NCI-H82 treated with DMSO at 0.1 percent for 48 hours (cell line): ENCODE measurements around the gene IFT80.
A peak's percentile ranks its signal among the peaks of the same experiment; 100 is the strongest.
"Not testable (repeated sequence)": the region's sequence is repeated elsewhere in the genome, so short reads cannot be mapped to it uniquely, and the experiment has no call there.

Experiments used
- DNase-seq: peaks from one replicate; lab custom pipeline; 2025; ENCODE audit not compliant: unreplicated experiment; lab: John Stamatoyannopoulos, UW

The IFT80 gene

GRCh38 chr3:160369784-160370183, 29.2 kb downstream of the IFT80 start:
- no peak for DNase-seq

- DNase-seq = no peak
These were observed 30.2 kb downstream of the IFT80 start for GRCh38 chr3:160368804-160369203.

- DNase-seq = no peak
These were observed 33.0 kb downstream of the IFT80 start for GRCh38 chr3:160365869-160366522.

GRCh38 chr3:160362896-160363295, 36.1 kb downstream of the IFT80 start:
- DNase-seq = not testable (repeated sequence)

DNA sequence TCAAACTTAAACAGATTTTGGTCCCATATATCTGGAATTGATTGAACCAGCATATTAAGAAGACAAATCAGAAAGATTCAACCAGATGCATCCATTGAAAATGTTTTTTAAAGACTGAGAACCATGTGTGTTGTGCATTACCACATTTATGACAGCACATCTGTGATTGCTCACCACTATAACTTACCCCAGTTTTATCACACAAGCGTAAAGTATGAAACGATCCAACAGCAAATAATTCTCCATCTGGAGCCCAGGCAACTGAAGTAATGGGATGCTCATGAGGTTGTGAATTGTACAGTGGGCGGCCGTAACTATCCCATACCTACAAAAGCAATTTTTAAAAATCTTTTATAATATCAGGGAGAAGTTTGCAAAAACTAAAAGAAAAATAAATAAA, 43.2 kb downstream of the IFT80 start:
- no peak for DNase-seq

DNA sequence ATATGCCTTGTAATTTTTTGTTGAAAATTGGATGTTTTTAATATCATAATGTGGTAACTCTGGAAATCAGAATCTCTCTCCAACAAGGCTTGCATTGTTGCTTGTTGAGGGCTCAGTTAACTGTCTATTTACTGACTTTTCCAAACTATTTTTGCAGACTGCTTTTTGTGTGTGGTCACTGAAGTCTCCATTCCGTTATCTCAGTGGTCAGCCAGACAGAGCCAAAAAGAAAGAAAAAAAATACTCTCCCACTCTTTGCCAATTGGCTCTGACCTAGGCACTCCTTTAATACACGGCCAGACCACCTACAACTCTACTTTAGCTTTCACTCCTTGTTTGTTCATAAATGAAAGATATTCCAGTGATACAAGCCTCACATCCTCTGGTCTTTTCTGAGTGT, 52.5 kb downstream of the IFT80 start:
- DNase-seq = no peak

GRCh38 chr3:160343132-160343531, 55.9 kb downstream of the IFT80 start:
- DNase-seq = peak; percentile 21

DNA sequence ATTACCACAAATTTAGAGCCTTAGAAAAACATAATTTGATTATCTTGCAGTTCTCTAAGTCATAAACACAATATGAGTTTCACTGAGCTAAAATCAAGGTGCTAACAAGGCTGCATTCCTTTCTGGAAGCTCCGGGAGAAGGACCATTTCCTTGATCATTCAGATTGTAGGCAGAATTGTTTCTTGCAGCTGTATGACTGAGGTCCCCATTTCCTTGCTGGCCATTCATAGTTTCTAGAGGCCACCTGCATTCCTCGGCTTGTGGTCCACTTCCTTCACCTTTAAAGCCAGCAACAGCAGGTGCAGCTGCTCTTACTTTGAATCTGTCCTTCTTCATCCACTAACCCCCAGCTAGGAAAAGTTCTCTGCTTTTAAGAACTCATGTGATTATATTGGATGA, 58.7 kb downstream of the IFT80 start:
- no peak for DNase-seq

DNA sequence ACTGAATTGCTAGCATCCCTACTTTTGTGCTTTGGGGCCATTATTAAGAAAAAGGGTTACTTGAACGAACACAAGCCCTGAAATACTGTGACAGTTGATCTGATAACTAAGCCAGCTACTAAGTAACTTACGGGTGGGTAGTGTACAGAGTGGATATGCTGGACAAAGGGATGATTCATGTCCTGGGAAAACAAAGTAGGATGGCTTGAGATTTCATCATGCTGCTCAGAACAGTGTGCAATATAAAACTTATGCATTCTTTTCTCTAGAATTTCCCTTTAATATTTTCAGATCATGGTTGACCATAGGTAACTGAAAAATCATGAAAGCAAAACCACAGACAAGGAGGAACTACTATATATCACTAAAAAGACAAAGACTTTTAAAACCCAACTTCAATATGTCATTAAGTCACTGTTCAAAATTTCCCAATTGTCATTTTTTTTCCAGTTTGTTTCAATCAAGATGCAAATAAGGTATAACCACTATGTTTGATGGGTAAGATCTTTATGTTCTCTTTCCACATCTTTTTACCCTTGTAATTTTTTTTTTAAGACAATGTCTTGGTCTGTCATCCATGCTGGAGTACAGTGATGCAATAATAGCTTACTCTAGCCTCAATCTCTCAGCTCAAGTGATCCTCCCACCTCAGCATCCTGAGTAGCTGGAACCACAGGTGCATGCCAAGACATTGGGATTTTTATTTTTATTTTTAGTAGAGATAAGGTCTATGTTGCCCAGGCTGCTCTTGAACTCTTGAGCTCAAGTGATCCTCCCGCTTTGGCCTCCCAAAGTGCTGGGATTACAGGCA, 67.7 kb downstream of the IFT80 start:
- no peak for DNase-seq

DNA sequence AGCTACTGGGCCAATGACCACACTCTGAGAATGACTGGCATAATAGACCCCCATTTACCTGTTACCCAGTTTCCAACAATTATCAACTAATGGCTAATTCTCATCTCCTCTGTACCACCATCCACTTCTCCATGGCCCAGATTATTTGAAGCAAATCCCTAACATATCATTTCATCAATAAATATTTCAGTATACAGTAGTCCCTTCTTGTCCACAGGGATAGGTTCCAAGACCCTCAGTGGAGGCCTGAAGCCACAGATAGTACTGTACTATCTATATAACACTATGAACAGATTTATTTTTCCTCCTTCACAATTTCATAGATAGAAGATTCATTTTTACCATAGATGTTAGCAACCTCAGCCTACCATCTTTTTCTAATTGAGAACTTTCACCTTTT, 68.3 kb downstream of the IFT80 start:
- no peak for DNase-seq

- DNase-seq = no peak
These were observed 68.9 kb downstream of the IFT80 start for GRCh38 chr3:160330109-160330508.

DNA sequence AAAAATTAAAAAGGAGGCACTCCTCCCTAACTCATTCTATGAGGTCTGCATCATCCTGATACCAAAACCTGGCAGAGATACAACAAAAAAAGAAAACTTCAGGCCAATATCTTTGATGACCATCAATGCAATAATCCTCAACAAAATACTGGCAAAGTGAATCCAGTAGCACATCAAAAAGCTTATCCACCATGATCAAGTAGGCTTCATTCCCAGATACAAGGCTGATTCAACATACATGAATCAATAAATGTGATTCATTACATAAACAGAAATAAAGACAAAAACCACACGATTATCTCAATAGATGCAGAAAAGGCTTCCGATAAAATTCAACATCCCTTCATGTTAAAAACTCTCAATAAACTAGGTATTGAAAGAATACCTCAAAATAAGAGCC, 72.7 kb downstream of the IFT80 start:
- DNase-seq = not testable (repeated sequence)

GRCh38 chr3:160321821-160322220, 77.2 kb downstream of the IFT80 start:
- DNase-seq = not testable (repeated sequence)

GRCh38 chr3:160319322-160319721, 79.7 kb downstream of the IFT80 start:
- no peak for DNase-seq

DNA sequence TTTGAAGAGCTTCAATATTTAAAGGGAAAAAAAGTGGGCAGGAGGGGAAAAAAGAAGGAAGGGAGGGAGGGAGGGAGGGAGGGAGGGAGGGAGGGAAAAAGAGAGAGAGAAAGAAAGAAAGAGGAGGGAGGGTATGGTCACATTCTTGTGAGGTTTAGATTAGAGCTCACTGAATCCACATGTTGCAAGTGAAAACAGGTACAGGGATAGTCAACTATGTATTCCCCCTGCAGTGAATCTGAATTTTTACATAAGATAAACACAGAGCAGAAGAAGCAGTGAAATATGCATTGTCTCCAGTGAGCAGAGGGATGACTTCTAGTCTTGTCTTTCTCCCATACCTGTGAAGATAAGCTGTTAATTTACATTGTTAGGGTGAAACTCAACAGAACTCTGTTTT, 84.0 kb downstream of the IFT80 start:
- DNase-seq = no peak

DNA sequence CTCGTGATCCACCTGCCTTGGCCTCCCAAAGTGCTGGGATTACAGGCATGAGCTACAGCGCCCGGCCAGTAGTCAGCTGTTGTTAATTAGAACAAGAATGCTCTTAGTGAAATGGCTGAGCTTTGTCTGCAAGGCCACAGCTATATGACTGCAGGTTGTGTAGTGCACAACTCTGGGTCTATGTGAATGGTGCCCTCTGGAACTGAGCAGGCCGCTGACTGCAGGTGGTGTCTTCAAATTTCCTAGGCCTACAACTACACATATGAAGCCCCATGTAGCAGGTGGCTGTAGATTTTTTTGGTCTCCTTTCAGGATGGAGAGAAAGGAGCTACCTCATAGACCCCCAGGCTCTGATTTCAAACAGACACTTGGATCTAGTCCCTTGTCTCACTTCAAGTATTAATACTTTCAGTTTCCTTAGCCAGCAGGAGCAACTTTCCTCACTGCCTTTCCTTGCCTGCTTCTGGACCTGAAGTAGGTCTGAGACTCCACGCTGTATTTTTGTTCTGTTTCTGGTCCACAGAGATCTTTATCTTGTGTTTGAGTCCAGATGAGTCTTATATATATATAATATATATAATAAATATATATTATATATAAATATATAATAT, 86.9 kb downstream of the IFT80 start:
- DNase-seq = no peak

GRCh38 chr3:160302806-160303205, 96.2 kb downstream of the IFT80 start:
- no peak for DNase-seq

DNA sequence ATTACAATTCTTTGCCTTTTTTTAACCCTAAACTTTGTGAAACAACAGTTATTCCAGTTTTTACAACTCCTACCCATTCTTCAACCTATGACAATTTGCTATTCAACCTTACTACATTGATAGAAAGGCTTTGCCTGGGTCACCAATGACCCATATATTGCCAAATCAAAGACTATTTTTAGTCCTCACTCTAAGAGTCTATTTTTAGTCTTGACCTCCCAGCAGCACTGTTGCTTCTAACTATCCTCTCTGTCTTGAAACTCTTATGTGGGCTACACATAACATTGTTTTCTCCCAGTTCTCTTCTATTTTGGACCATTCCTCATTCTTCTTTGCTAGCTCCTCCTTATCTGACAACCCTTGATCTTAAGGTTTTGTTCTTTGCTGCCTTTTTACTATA, 102.4 kb downstream of the IFT80 start:
- no peak for DNase-seq

DNA sequence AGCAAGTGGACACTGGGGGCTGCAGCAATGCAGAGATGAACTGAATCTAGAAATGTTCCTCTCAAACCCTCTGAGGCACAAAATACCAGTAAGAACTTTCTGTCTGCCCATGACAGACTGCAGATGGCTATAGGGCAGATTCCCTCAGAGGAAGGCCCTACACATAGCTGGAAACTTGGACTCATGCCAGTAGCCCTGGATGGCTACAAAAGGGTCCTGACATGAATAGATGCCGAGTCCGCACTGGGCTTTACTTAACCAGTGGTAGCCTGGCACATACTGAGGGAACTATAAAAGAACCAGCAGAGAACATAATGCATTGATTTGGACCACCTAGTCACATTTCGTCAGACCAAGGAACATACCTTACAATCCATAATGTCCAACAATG, 107.1 kb downstream of the IFT80 start:
- no peak for DNase-seq

- no peak for DNase-seq
These were observed 107.6 kb downstream of the IFT80 start for GRCh38 chr3:160291290-160291908.

DNA sequence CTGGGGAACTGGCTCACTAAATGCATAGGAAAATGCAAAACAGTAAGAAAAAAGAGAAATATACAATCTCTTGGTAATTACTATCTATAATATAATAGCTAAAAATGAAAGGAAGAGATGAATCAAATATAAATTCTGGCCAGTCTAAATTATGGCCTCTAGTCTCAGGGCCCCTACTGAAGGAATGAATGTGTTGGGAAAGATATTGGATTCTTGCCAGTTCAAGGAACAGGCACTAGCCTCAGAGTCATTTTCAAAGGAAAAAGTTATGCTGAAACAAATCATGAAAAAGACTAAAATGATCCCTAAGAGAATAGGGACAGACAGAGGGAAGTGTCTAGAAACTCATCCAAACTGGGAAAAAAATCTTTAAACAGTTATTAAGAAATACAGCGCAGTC, 111.4 kb downstream of the IFT80 start:
- DNase-seq = no peak

- no peak for DNase-seq
These were observed 112.8 kb downstream of the IFT80 start for GRCh38 chr3:160286231-160286630.
